IPS-20b (cell line): ENCODE measurements around the gene SSC5D.

Experiments used
- H3K27ac ChIP-seq: one replicate; pipeline ENCODE4 v1.5.1; 2013; ENCODE audit warnings: low read length
- H3K27me3 ChIP-seq: 2 replicates; pipeline ENCODE4 v1.6.1; 2013; ENCODE audit warnings: mild to moderate bottlenecking, low read length, inconsistent platforms; ENCODE audit not compliant: insufficient read depth
- H3K36me3 ChIP-seq: 2 replicates; pipeline ENCODE4 v1.6.1; 2013; ENCODE audit warnings: low read depth, mild to moderate bottlenecking, inconsistent platforms, low read length, moderate library complexity; ENCODE audit not compliant: insufficient read depth
- H3K4me1 ChIP-seq: 2 replicates; pipeline ENCODE4 v1.6.1; 2013; ENCODE audit warnings: mild to moderate bottlenecking, control low read depth, inconsistent platforms, low read length, moderate library complexity; ENCODE audit not compliant: insufficient read depth
- H3K4me3 ChIP-seq: 2 replicates; pipeline ENCODE4 v1.5.1; 2013; ENCODE audit warnings: mild to moderate bottlenecking, low read length, inconsistent platforms
- H3K9ac ChIP-seq: 2 replicates; pipeline ENCODE4 v1.6.1; 2013; ENCODE audit warnings: low read depth, mild to moderate bottlenecking, inconsistent platforms, low read length, moderate library complexity
- H3K9me3 ChIP-seq: 2 replicates; pipeline ENCODE4 v1.6.1; 2013; ENCODE audit warnings: mild to moderate bottlenecking, low read depth, low read length, inconsistent platforms; ENCODE audit not compliant: insufficient read depth

SSC5D gene

GRCh38 chr19:55553217-55554182 lies 65.3 kb downstream of the SSC5D start:
- Histone ChIP-seq H3K27ac (no peak overlapping the region), H3K9ac (no peak overlapping the region), H3K36me3 (no peaks in the 10 kb centered on the region), H3K4me1 (peaks cover 14% of the 10 kb centered on the region; the same call in 1 of the 2 replicates), H3K27me3 (peaks cover 10% of the 10 kb centered on the region), H3K9me3 (no peaks in the 10 kb centered on the region), H3K4me3 (no peak overlapping the region)

- H3K27me3 ChIP-seq: peaks cover 10% of the 10 kb centered on the region
- no peak overlapping the region for H3K27ac ChIP-seq
- H3K36me3 ChIP-seq: no peaks in the 10 kb centered on the region
- H3K9me3 ChIP-seq: no peaks in the 10 kb centered on the region
- H3K9ac ChIP-seq: no peak overlapping the region
- H3K4me3 ChIP-seq: no peak overlapping the region
- peaks cover 14% of the 10 kb centered on the region; the same call in 1 of the 2 replicates for H3K4me1 ChIP-seq
These were observed 66.1 kb downstream of the SSC5D start for GRCh38 chr19:55554302-55554701.

- H3K9ac ChIP-seq: no peak overlapping the region
- H3K4me3 ChIP-seq: no peak overlapping the region
- H3K9me3 ChIP-seq: no peaks in the 10 kb centered on the region
- no peaks in the 10 kb centered on the region for H3K36me3 ChIP-seq
- peaks cover 12% of the 10 kb centered on the region; the same call in 1 of the 2 replicates for H3K4me1 ChIP-seq
- H3K27me3 ChIP-seq: peaks cover 10% of the 10 kb centered on the region
- no peak overlapping the region for H3K27ac ChIP-seq
These were observed 66.5 kb downstream of the SSC5D start for GRCh38 chr19:55554741-55555152.

GRCh38 chr19:55559684-55560083 lies 71.4 kb downstream of the SSC5D start:
- Histone ChIP-seq H3K27me3 (no peaks in the 10 kb centered on the region), H3K36me3 (no peaks in the 10 kb centered on the region), H3K9me3 (no peaks in the 10 kb centered on the region), H3K27ac (no peak overlapping the region), H3K9ac (no peak overlapping the region), H3K4me3 (no peak overlapping the region), H3K4me1 (no peaks in the 10 kb centered on the region)

GRCh38 chr19:55563261-55563690 lies 75.0 kb downstream of the SSC5D start:
- no peaks in the 10 kb centered on the region for H3K36me3 ChIP-seq
- no peaks in the 10 kb centered on the region for H3K9me3 ChIP-seq
- no peak overlapping the region for H3K9ac ChIP-seq
- H3K4me3 ChIP-seq: no peak overlapping the region
- no peak overlapping the region for H3K27ac ChIP-seq
- peaks cover 13% of the 10 kb centered on the region; the same call in 1 of the 2 replicates for H3K27me3 ChIP-seq
- no peaks in the 10 kb centered on the region for H3K4me1 ChIP-seq

GRCh38 chr19:55566823-55567222 lies 78.6 kb downstream of the SSC5D start:
- H3K9ac ChIP-seq: no peak overlapping the region
- no peak overlapping the region for H3K4me3 ChIP-seq
- peaks cover 13% of the 10 kb centered on the region; the same call in 1 of the 2 replicates for H3K27me3 ChIP-seq
- no peaks in the 10 kb centered on the region for H3K9me3 ChIP-seq
- H3K36me3 ChIP-seq: no peaks in the 10 kb centered on the region
- H3K27ac ChIP-seq: no peak overlapping the region
- H3K4me1 ChIP-seq: no peaks in the 10 kb centered on the region

- Histone ChIP-seq H3K27ac (no peak overlapping the region), H3K27me3 (peaks cover 13% of the 10 kb centered on the region; the same call in 1 of the 2 replicates), H3K4me1 (no peaks in the 10 kb centered on the region), H3K36me3 (no peaks in the 10 kb centered on the region), H3K9me3 (no peaks in the 10 kb centered on the region), H3K4me3 (no peak overlapping the region), H3K9ac (no peak overlapping the region)
These were observed 79.6 kb downstream of the SSC5D start for GRCh38 chr19:55567708-55568328.
